ENCODE measurements around the gene PPP3CA.

DNA sequence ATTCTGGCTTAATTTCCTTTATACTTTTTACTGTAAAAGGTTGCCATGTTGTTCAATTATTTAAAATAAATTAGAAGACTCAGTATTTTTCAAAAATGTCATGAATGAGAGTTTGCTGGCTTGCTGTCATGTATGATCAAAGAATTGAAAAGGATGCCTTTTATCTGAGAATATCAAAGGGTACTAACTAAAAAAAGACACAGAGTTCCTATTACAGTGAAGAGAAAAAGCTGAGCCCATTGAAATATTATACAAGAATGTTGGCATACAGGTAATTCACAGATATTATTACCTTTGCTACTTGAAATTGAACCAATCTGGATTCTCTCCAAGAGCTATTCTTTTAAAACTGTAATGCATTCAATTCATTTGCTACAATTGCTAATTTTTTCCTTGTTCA lies 200.0 kb downstream of the PPP3CA start:
- TF ChIP-seq CTCF (IDR thresholded peaks at IDR 0.05) = no peak
- TF ChIP-seq POLR2A (IDR thresholded peaks at IDR 0.05) = no peak
